ENCODE data around the gene MCEMP1. TPM values are rescaled to one million over a fixed set of nuclear protein-coding genes. Genes with fewer than 3 reads are reported as not detected.

Gene MCEMP1
- total and polyA plus RNA-seq, 2 of the 13 experiments (the other 11 are each of a cell fraction or from before 2014, with no cell fraction given) = not detected

GRCh38 chr19:7629347-7630054 is 47.4 kb upstream of the MCEMP1 start, which contains the start of the genes PET100 and XAB2:
TSS of gene PET100 (plus strand) at chr19:7629793. CDS start at chr19:7629834, 41 bp downstream.
TSS of gene XAB2 (minus strand) at chr19:7629545. CDS start at chr19:7629527, 18 bp downstream.
- intact Hi-C loops (cut with micrococcal nuclease; ENCODE audit: unreplicated experiment) (no loop called here), in situ Hi-C loops (cut with HindIII; ENCODE audit: extremely low pct_ligation_motif_present, low pct_unique_long_range_greater_than_20kb) (no loop called here)
- ATAC-seq (peak; percentile 92), FAIRE-seq (peak; percentile 98), DNase-seq (ENCODE audit: low spot score) (peak; percentile 98)
- Histone ChIP-seq H3K4me3 (replicated peaks in 1 of 3; ENCODE audit: insufficient read depth in 1 of 3, low read depth in 2 of 3, low read length in 3 of 3) (peak within 1 kb of the TSS; percentile 94 to 98 (median 97)), H4K20me1 (ENCODE audit: insufficient read depth, low read length) (no peaks in the 10 kb centered on the region), H3K79me2 (ENCODE audit: insufficient read depth, low read length) (peaks cover 38% of the 10 kb centered on the region), H2AFZ (ENCODE audit: low read length) (no peak within 1 kb of the TSS), H3K27me3 (ENCODE audit: control insufficient read depth in 1 of 2, insufficient read depth in 2 of 2, low read length in 2 of 2) (no peaks in the 10 kb centered on the region; a peak in 1 of 5 replicates), H3K36me3 (replicated peaks in 1 of 2; ENCODE audit: control insufficient read depth in 1 of 2, insufficient read depth in 2 of 2, low read length in 2 of 2) (peaks cover 9 to 24% of the 10 kb centered on the region in 2 experiments; a peak in 4 of 5 replicates), H3K9ac (ENCODE audit: insufficient read depth, low read depth, low read length) (peak within 1 kb of the TSS; percentile 92), H3K27ac (ENCODE audit: extremely low read length, insufficient read depth, low read length) (peak within 1 kb of the TSS; percentile 71), H3K4me2 (ENCODE audit: low read depth, low read length) (peak within 1 kb of the TSS; percentile 86), H3K9me3 (ENCODE audit: low read length) (no peaks in the 10 kb centered on the region), H3K4me1 (ENCODE audit: insufficient read depth, low read length) (peaks cover 22% of the 10 kb centered on the region)
- WGBS (ENCODE audit: low lambda C conversion rate) = under 1% methylated on average over 25 of the region's 40 CpGs
- ChIA-PET POLR2A (interaction anchor here (0.6 to 2.2 kb wide), 7 partner anchors 23 to 1924 kb away, joined by 3 to 15 read pairs (median 3); partner anchors contain the start of genes CAMSAP3 and ZNF557), CTCF (ENCODE audit: low intra/inter-chr PET ratio, low total read pairs) (no interaction called here)
- no TSS peak for BruUV-seq (replicated peaks)
- no peak for TF ChIP-seq ZNF180 (CRISPR knock-in tag; IDR thresholded peaks at IDR 0.05; ENCODE audit: borderline replicate concordance, low read depth)
- TF ChIP-seq ZNF326 (CRISPR knock-in tag; IDR thresholded peaks at IDR 0.05; ENCODE audit: borderline replicate concordance) = no peak
- no peak for TF ChIP-seq U2AF2 (IDR thresholded peaks at IDR 0.05; ENCODE audit: low read depth, low read length)
- no peak for TF ChIP-seq PAXIP1 (CRISPR knock-in tag; conservative IDR thresholded peaks at IDR 0.05)
- no peak for TF ChIP-seq ZSCAN9 (CRISPR knock-in tag; IDR thresholded peaks at IDR 0.05; ENCODE audit: borderline replicate concordance)
- peak; percentile 96 for TF ChIP-seq SAP130 (CRISPR knock-in tag; IDR thresholded peaks at IDR 0.05; ENCODE audit: low read depth)
- TF ChIP-seq MLLT10 (CRISPR knock-in tag; IDR thresholded peaks at IDR 0.05) = no peak
- TF ChIP-seq POLR2AphosphoS5 (IDR thresholded peaks at IDR 0.05; ENCODE audit: low read depth, low read length) = peak; percentile 70
- TF ChIP-seq KMT2B (CRISPR knock-in tag; IDR thresholded peaks at IDR 0.05) = peak; percentile 45; the same call in 1 of the 2 replicates
- TF ChIP-seq, protein P1, sequence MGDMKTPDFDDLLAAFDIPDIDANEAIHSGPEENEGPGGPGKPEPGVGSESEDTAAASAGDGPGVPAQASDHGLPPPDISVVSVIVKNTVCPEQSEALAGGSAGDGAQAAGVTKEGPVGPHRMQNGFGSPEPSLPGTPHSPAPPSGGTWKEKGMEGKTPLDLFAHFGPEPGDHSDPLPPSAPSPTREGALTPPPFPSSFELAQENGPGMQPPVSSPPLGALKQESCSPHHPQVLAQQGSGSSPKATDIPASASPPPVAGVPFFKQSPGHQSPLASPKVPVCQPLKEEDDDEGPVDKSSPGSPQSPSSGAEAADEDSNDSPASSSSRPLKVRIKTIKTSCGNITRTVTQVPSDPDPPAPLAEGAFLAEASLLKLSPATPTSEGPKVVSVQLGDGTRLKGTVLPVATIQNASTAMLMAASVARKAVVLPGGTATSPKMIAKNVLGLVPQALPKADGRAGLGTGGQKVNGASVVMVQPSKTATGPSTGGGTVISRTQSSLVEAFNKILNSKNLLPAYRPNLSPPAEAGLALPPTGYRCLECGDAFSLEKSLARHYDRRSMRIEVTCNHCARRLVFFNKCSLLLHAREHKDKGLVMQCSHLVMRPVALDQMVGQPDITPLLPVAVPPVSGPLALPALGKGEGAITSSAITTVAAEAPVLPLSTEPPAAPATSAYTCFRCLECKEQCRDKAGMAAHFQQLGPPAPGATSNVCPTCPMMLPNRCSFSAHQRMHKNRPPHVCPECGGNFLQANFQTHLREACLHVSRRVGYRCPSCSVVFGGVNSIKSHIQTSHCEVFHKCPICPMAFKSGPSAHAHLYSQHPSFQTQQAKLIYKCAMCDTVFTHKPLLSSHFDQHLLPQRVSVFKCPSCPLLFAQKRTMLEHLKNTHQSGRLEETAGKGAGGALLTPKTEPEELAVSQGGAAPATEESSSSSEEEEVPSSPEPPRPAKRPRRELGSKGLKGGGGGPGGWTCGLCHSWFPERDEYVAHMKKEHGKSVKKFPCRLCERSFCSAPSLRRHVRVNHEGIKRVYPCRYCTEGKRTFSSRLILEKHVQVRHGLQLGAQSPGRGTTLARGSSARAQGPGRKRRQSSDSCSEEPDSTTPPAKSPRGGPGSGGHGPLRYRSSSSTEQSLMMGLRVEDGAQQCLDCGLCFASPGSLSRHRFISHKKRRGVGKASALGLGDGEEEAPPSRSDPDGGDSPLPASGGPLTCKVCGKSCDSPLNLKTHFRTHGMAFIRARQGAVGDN (CRISPR knock-in tag; IDR thresholded peaks at IDR 0.05) = peak; percentile 64
- TF ChIP-seq, protein P2, sequence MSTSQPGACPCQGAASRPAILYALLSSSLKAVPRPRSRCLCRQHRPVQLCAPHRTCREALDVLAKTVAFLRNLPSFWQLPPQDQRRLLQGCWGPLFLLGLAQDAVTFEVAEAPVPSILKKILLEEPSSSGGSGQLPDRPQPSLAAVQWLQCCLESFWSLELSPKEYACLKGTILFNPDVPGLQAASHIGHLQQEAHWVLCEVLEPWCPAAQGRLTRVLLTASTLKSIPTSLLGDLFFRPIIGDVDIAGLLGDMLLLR (CRISPR knock-in tag; IDR thresholded peaks at IDR 0.05) = no peak; the same call in 1 of the 2 replicates
- no peak for TF ChIP-seq ZNF446 (CRISPR knock-in tag; IDR thresholded peaks at IDR 0.05)
- TF ChIP-seq ZNF34 (CRISPR knock-in tag; IDR thresholded peaks at IDR 0.05; ENCODE audit: borderline replicate concordance) = no peak
- no peak for TF ChIP-seq ZFP41 (CRISPR knock-in tag; IDR thresholded peaks at IDR 0.05; ENCODE audit: borderline replicate concordance)
- TF ChIP-seq ZNF484 (CRISPR knock-in tag; IDR thresholded peaks at IDR 0.05; ENCODE audit: borderline replicate concordance, low read depth) = no peak
- no peak for TF ChIP-seq ZBTB8A (CRISPR knock-in tag; IDR thresholded peaks at IDR 0.05; ENCODE audit: borderline replicate concordance, low read depth)

Data from HepG2 (cell line).